Mucosa of descending colon (tissue), 3 donors: ENCODE data around the gene CHCHD1. TPM values are rescaled to one million over a fixed set of nuclear protein-coding genes. Genes with fewer than 3 reads are reported as not detected.

Source experiments
- ATAC-seq: fragments of 200-7000 bp; cut with Tn5 transposase; one replicate; pipeline ENCODE4 v1.9.1; 2020; ENCODE audit warnings: mild to moderate bottlenecking, moderate library complexity
- DNase-seq, 3 donors: peaks; one replicate each; pipeline ENCODE4 v3.0.0-alpha.2; 2020
- H3K36me3 ChIP-seq: fragments of 200-600 bp; one replicate; pipeline ENCODE4 v1.8.0; 2021; ENCODE audit warnings: low read depth, mild to moderate bottlenecking
- H3K4me1 ChIP-seq: fragments of 200-600 bp; one replicate; pipeline ENCODE4 v1.8.0; 2021; ENCODE audit warnings: low read depth, mild to moderate bottlenecking
- H3K4me3 ChIP-seq: fragments of 200-600 bp; one replicate; pipeline ENCODE4 v1.8.0; 2021; ENCODE audit warnings: mild to moderate bottlenecking
- H3K9me3 ChIP-seq: fragments of 200-600 bp; one replicate; pipeline ENCODE4 v1.8.0; 2021; ENCODE audit warnings: mild to moderate bottlenecking
- intact Hi-C, 2 donors: fragments of 100-400 bp; cut with DNase I in 1 of 2; cut with micrococcal nuclease in 1 of 2; formaldehyde crosslinking; loops; one replicate each; pipeline versions ENCODE4 v1.11.0 to v1.11.1; 2022; cut with DNase I, micrococcal nuclease
- total RNA-seq, 3 donors: library from RNA; stranded (reverse); fragmentation: NEBNext Ultra II Directional in 2 of 3; extraction: Animal tissue kit (Norgen Biotek cat#: 25700) in 2 of 3; gene quantifications; one replicate each; pipeline versions ENCODE4 v1.2.1 to v1.2.4, GENCODE V29; 2021 to 2023
- TF ChIP-seq, protein P1 (sequence below): fragments of 200-600 bp; IDR thresholded peaks from one replicate; pipeline ENCODE4 v1.8.0; 2022; ENCODE audit warnings: antibody characterized with exemption, mild to moderate bottlenecking
- donor health status: DM: no; HTN: no; CAD: no; lungs with moderate emphysema.
- donor health status: DM: no; HTN: no; CAD: no.
- donor health status: DM: no; HTN: yes; CAD: no.

Gene CHCHD1
- total RNA-seq, 3 donors from 2014 or later, result 19.8 to 26.2 (median 22.7) TPM

DNA sequence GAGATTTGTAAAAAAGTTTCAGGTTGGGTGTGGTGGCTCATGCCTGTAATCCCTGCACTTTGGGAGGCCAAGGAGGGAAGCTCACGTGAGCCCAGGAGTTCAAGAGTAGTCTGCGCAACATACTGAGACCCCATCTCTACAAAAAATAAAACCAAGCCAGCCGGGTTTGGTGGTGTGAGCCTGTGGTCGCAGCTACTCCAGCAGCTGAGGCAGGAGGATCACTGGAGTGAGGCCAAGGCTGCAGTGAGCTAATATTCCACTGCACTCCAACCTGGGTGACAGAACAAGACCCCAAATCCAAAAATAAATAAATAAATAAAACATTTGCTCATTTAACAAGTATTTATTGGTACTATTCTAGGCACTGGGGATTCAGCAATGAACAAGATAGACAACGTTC lies 1.5 kb upstream of the CHCHD1 start:
- DNase-seq (no peak), ATAC-seq (no peak)
- TF ChIP-seq, protein P1, sequence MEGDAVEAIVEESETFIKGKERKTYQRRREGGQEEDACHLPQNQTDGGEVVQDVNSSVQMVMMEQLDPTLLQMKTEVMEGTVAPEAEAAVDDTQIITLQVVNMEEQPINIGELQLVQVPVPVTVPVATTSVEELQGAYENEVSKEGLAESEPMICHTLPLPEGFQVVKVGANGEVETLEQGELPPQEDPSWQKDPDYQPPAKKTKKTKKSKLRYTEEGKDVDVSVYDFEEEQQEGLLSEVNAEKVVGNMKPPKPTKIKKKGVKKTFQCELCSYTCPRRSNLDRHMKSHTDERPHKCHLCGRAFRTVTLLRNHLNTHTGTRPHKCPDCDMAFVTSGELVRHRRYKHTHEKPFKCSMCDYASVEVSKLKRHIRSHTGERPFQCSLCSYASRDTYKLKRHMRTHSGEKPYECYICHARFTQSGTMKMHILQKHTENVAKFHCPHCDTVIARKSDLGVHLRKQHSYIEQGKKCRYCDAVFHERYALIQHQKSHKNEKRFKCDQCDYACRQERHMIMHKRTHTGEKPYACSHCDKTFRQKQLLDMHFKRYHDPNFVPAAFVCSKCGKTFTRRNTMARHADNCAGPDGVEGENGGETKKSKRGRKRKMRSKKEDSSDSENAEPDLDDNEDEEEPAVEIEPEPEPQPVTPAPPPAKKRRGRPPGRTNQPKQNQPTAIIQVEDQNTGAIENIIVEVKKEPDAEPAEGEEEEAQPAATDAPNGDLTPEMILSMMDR, result no peak
- Histone ChIP-seq H3K4me1 (peaks cover 30% of the 10 kb centered on the region), H3K36me3 (peaks cover 4% of the 10 kb centered on the region), H3K9me3 (no peaks in the 10 kb centered on the region), H3K4me3 (no peak overlapping the region)
- intact Hi-C loops, result no loop called here

GRCh38 chr10:73780966-73781365 lies 882 bp upstream of the CHCHD1 start:
- peaks cover 31% of the 10 kb centered on the region for H3K4me1 ChIP-seq
- H3K4me3 ChIP-seq, result peak overlapping the region; percentile 95
- intact Hi-C loops, result no loop called here
- peaks cover 4% of the 10 kb centered on the region for H3K36me3 ChIP-seq
- DNase-seq (peak in 1 of 3 donors; percentile 29), ATAC-seq (no peak)
- TF ChIP-seq, protein P1, result no peak
- H3K9me3 ChIP-seq, result no peaks in the 10 kb centered on the region

DNA sequence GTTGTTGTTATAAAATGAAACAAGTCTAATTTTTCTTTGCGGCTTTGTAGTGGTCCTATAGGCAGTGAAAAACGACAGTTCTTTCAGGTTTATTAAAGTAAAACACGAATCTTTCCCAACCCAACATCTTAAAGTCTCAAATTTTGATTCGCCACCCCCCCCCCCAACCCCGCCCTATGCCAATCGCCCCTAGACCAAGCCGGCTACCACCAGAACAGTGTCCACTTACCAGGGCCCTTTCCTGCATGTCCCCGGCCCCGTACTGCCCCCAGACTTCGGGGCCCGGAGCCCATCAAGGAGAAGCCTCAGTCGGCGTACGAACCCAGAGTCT lies 335 bp upstream of the CHCHD1 start:
- TF ChIP-seq, protein P1, result no peak
- DNase-seq (no peak), ATAC-seq (no peak)
- Histone ChIP-seq H3K36me3 (peaks cover 4% of the 10 kb centered on the region), H3K4me1 (peaks cover 34% of the 10 kb centered on the region), H3K9me3 (no peaks in the 10 kb centered on the region), H3K4me3 (peak overlapping the region; percentile 95)
- intact Hi-C loops, result no loop called here

DNA sequence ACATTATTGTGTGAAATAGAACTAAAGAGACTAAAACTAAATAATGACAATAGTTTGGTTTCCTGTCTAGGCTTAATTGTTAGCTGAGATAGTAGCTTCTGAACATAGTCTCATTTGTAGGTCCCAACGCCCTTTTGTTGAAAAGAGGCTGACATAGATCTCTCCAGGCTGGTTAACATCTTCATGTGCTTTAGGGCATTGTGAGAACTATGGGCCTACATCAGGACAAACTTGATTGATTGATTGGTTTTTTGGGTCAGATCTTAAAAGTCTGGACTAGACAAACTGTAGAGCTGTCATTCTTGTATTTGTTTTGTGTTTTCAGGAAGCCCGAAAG lies 869 bp downstream of the CHCHD1 start:
- H3K4me3 ChIP-seq, result no peak overlapping the region
- intact Hi-C loops, result no loop called here
- TF ChIP-seq, protein P1, result no peak
- H3K4me1 ChIP-seq, result peaks cover 44% of the 10 kb centered on the region
- H3K9me3 ChIP-seq, result no peaks in the 10 kb centered on the region
- ATAC-seq, result no peak
- DNase-seq, result no peak
- H3K36me3 ChIP-seq, result peaks cover 4% of the 10 kb centered on the region

GRCh38 chr10:73785211-73785720 lies 3.4 kb downstream of the CHCHD1 start, which contains the start of gene ZSWIM8:
ZSWIM8 (plus strand) TSS chr10:73785606; CDS start chr10:73785879, 273 bp downstream.
- intact Hi-C loops, result no loop called here
- Histone ChIP-seq H3K4me3 (peak within 1 kb of the TSS; percentile 78), H3K9me3 (no peaks in the 10 kb centered on the region), H3K4me1 (peaks cover 40% of the 10 kb centered on the region), H3K36me3 (peaks cover 7% of the 10 kb centered on the region)
- ATAC-seq, result peak; percentile 87
- TF ChIP-seq, protein P1, result no peak
- DNase-seq, result peak; percentile 89 to 92 (median 91)
